HG02642 (cell line): ENCODE data around the gene ABCA13.
"Not testable (repeated sequence)": the region's sequence is repeated elsewhere in the genome, so short reads cannot be mapped to it uniquely, and the experiment has no call there.

ENCODE experiments used
- ATAC-seq: cut with Tn5 transposase; IDR thresholded peaks from one replicate; pipeline ENCODE4 v1.9.1; 2021; ENCODE audit warnings: mild to moderate bottlenecking; ENCODE audit not compliant: unreplicated experiment, poor library complexity

Gene ABCA13, protein sequence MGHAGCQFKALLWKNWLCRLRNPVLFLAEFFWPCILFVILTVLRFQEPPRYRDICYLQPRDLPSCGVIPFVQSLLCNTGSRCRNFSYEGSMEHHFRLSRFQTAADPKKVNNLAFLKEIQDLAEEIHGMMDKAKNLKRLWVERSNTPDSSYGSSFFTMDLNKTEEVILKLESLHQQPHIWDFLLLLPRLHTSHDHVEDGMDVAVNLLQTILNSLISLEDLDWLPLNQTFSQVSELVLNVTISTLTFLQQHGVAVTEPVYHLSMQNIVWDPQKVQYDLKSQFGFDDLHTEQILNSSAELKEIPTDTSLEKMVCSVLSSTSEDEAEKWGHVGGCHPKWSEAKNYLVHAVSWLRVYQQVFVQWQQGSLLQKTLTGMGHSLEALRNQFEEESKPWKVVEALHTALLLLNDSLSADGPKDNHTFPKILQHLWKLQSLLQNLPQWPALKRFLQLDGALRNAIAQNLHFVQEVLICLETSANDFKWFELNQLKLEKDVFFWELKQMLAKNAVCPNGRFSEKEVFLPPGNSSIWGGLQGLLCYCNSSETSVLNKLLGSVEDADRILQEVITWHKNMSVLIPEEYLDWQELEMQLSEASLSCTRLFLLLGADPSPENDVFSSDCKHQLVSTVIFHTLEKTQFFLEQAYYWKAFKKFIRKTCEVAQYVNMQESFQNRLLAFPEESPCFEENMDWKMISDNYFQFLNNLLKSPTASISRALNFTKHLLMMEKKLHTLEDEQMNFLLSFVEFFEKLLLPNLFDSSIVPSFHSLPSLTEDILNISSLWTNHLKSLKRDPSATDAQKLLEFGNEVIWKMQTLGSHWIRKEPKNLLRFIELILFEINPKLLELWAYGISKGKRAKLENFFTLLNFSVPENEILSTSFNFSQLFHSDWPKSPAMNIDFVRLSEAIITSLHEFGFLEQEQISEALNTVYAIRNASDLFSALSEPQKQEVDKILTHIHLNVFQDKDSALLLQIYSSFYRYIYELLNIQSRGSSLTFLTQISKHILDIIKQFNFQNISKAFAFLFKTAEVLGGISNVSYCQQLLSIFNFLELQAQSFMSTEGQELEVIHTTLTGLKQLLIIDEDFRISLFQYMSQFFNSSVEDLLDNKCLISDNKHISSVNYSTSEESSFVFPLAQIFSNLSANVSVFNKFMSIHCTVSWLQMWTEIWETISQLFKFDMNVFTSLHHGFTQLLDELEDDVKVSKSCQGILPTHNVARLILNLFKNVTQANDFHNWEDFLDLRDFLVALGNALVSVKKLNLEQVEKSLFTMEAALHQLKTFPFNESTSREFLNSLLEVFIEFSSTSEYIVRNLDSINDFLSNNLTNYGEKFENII (N-terminal part only)

DNA sequence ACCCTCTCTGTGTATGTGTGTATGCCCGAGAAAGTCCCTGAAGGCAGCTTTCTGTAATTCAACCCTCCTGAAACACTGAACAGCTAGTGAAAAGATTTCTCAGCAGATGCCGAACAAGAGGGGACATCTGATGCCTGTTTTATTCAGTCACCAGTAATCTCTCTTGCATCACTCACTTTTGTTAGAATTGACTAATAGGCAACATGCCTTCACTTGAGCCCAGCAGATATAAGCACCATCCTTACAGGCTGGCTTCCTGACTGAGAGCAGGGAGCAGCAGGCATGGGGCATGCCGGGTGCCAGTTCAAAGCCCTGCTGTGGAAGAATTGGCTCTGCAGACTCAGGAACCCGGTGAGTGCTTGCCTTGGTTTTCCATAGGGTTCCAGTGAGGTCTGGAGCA is at the start of gene ABCA13:
Gene ABCA13 (plus strand): TSS at position 257 of the 400 bp plus-strand sequence. CDS start 26 bp downstream, at position 283.
- ATAC-seq: no peak

DNA sequence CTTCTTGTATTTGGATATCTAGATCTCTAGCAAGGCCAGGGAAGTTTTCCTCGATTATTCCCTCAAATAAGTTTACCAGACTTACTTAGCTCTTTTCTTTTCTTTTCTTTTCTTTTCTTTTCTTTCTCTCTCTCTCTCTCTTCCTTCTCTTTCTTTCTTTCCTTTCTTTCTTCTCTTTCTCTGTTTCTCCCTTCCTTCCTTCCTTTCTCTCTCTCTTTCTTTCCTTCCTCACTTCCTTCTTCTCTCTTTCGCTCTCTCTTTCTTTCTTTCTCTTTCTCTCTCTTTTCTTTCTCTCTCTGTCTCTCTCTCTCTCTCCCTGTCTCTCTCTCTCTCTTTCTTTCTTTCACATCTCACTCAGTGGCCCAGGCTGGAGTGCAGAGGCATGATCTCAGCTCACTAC is 45.2 kb upstream of the ABCA13 start:
- ATAC-seq: no peak

DNA sequence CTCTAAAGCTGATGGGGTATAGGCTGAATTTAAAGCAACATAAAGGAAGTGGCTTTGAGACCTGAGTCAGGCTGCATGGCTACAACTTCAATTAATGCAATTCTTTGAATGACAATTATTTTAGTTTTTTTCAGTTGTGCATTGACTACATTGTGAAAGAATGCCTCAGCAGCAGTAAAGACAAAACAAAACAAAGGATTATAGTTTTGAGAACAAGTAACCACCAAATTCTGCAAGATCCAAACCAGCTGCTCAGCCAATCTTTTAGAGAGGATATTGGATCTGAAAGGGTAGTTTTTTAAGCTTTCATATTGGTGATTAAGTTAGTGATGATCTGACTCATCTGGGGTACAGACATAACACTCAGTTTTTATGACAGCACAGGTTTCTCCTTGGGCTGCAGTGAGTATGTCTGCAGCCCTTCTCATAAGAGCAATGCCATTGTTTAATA is 40.6 kb upstream of the ABCA13 start:
- ATAC-seq: peak; percentile 73

DNA sequence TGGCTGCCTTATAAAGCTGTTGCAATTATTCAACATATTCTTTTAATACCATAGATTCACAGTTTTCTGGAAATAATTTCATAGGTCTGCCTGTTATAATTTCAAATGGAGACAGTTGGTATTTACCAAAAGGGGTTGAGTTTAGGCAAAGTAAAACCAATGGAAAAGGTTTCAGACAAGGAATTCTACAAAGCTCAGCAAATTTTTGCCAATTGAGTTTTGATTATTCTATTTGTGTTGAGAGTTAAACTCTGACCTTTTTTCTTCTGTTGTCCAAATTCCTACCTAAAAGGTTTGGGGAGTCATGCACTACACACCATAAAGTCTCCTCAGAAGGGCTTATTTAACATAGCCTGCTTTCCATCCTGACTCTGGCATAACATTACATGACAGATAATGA is 38.5 kb upstream of the ABCA13 start:
- ATAC-seq: no peak

DNA sequence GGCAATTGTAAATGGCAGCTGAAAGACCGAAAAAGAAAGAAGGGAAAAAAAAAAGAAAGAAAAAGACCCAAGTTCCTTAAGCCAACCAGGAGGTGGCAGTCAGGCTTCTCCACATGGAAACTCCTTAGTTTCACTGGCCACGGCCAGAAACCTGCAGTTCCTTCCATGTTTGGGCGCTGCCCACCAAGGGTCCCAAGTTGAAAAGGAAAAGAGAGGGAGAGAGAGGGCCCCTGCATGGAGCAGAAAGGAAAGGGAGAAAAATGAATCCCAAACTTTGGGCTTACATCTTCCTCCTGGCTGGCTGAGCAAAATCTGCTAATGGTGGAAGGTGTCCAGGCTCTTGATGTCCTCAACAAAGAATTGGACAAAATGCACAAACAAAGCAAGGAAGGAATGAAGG is 31.8 kb upstream of the ABCA13 start:
- ATAC-seq: no peak

DNA sequence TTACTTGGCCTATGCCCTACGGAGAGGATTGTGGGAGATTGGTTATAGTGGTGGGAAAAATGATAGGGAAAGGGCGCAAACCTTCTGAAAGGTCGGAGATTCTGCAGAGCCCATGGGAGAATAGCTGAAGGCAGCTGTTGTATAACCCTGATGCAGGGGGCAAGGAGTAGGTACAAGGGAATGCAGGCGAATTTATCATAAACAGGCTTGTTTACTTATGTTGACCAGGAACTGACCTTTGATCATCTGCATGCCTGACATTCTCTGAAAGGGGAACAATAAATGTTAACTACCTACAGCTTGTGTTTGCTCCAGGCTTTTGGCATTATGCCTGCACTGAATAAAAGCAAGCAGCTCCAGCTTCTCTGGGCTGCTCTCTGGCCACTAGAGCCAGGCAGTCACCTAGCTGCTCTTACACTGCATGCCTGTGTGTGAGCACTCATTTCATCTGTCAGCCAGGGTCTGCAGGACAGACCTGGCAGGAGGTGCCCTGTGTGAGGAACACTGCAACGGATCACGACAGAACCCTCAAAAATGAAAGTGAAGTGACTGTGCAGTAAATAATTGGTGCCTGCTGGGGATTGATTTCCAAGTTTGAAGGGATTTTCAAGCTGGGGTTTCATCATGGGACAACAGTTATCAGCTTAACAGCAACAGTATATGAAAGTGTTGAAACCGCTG is 31.1 kb upstream of the ABCA13 start:
- ATAC-seq: no peak

DNA sequence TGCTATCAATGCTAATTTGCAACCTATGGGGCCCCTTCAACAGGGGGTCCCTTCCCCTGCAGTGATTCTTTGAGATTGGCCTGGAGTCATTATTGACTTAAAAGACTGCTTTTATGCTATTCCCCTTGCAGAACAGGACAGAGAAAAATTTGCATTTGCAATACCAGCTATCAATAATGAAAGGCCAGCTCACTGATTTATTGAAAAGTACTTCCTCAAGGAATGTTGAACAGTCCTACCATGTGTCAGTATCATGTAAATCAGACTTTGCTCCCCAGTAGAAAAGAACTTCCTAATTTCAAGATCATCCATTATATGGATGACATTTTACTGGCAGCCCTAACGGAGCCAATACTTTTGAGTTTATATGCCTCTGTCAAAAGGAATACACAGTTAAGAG is 29.7 kb upstream of the ABCA13 start:
- ATAC-seq: no peak

DNA sequence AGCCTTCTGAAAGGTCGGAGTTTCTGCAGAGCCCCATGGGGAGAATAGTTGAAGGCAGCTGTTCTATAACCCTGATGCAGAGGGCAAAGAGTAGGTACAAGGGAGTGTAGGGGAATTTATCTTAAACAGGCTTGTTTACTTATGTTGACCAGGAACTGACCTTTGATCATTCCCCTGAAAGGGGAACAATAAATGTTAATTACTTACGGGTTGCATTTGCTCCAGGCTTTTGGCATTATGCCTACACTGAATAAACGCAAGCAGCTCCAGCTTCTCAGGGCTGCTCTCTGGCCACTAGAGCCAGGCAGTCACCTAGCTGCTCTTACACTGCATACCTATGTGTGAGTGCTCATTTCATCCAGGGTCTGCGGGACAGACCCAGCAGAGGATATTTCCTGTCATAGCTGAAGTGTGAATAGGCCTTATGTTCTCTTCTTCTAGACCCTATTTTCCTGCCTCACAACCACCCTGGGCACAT is 26.9 kb upstream of the ABCA13 start:
- no peak for ATAC-seq

DNA sequence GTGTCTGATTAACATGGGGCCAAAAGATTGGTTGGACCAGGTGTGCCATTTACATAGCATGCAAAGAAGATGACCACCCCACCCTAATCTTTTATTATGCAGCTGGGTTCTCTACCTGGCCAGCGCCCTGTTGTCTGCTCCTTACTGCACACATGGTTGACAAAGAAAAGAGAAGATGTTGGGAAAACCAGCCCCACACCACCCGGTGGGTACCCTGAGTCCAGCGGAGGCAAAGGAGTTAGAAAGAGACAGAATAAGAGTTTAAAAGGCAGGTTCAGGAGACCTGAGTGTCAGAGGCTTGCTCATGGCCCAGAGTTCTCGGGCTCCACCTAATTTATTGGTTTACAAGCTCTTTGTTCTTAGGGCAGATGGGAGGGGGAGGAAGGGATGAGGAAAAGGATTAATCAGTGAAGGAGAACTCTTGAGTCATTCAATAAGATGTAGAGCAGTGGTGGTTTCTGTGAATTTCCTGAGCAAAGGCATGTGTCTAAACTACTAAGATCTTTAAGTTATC is 24.1 kb upstream of the ABCA13 start:
- ATAC-seq: no peak

DNA sequence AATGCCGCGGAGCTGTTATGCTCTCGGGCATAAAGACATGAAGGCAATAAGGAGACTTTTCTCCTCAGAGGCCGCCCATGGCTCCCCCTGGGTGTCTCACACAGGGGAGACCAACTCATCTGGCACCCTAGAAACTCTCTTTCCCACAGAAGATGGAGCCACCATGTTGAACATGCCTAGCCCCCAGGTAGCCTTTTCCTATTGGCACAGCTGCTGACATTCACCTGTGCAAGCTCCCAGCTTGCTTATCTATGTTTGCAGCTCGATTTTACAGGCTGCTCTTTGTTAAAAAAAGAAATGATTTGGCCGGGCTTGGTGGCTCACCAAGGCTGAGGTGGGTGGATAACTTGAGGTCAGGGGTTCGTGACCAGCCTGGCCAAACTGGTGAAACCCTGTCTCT is 23.6 kb upstream of the ABCA13 start:
- ATAC-seq: not testable (repeated sequence)

DNA sequence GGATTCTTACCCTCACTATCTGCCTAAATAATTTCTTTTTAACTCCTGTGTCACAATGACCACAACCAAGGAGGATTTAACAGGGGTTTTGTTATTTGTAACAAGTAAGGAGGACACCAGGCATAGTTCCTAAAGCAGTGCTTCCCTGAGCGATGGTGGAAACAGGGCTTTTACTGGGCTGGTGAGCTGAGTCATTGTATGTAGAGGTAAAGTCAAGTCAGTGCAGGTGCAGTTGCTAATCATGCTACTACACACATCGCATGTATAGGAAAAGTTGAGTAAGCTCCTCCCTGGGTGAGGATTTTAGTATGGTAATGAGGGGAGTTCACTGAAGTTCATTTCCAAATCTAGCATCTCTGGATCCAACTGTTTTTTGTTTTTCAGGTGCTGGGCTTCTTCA is 22.9 kb upstream of the ABCA13 start:
- ATAC-seq: no peak

DNA sequence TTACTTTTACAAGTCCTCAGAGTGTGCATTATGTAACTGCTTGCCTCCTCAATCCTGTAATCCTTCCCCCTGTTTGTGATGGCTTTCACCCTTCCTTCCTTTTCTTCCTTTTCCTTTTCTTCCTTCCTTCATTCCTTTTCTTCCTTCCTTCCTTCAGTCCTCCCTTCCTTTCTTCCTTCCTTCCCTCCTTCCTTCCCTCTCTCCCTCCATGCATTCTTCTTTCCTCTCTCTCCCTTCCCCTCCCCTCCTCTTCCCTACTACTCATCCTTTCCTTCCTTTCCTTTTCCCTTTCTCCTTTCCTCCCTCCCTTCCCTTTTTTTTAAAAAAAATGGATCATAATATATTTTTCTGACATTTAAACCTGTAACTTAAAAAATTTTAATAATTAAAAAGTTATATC is 22.2 kb upstream of the ABCA13 start:
- no peak for ATAC-seq

DNA sequence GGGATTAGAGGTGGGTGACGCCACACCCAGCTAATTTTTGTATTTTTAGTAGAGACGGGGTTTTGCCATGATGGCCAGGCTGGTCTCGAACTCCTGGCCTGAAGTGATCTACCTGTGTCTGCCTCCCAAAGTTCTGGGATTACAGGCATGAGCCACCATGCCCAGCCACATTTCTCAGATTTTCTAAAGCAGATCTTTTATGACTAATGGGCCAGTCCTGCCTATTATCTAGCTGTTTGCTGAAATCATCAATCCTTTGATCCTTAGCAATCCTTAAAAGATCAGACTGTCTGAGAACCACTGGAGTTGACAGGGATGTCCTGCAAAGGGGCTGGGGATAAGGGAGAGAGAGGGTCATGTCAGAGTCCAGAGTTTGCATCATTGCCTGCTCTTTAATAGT is 21.2 kb upstream of the ABCA13 start:
- ATAC-seq: no peak

DNA sequence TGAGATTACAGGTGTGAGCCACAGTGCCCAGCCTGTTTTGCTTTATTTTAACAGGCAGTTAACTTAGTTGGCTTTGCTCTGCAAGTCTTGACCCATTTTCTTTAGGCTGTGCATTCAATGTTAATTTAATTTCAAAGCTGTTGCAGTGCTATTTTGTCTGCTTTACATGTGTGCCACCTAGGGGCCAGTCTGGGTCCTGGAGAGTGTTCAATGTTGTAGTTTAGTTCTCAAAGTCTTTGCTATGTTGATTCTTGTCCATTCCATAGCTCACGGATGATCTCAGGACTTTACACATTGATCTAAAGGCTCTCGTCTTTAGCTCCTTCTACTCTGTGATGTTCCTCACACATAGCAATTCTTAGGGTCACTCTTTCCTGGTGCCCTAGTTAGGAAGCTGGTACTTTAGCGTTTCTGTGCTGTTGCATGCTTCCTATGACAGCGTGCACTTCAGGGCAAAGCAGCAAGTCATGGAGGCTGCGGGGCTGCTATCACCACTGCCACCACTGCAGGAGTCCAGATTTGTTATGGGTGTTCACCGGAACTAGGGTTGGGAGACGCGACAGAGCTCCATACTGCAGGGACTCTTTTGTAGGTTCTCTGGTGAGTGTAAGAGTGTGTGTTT is 16.4 kb upstream of the ABCA13 start:
- peak; percentile 55 for ATAC-seq

DNA sequence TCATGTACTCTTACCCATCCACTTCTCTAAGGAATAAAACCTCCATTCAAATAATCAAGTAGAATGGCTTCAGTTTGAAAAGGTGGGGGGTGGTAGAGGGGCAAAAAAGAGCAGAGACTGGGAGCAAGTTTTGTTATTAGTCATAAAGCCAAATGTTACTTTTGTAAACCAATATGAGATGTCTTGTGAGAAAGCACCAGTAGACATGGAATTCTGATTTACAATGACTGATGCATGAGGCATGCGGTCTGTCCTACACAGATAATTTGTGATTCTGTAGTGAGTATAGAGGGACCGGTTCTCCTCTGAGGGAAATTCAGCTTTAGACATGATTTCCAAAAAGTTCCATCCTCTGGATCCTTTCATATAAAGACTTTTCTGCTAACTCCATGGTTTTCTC is 12.9 kb upstream of the ABCA13 start:
- ATAC-seq: no peak

DNA sequence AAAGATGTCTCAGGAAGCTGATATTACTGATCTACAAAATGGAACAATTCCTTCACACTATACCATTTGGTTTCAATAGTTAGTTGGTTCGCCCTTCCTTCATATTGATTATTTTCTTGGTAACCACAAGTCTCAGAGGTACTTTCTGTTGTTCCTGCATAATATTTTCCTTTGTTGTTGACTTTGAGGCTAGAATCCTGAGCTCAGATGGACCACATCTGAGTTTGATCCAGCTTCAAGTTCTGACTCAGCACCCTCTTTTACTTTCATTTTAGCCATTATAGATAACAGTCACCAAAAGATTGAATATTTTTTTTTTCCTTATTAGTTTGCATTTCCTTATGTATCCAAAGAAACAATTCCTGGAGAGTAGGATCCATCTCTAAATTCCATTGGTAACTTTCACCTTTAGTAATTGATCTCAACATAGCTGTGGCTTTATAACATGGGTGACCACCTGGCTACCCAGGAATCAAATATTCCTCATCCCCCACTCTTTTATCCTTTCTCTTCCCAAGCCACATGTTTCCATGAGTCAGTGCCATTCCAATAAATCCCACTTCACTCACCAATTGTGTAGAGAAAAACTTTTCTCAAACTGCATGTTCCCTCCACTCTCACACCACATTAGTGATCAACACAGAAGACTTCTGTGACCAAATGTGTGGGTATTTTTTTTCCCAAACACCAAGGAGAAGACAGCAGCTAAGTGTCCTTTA is 9.7 kb upstream of the ABCA13 start:
- ATAC-seq: no peak

DNA sequence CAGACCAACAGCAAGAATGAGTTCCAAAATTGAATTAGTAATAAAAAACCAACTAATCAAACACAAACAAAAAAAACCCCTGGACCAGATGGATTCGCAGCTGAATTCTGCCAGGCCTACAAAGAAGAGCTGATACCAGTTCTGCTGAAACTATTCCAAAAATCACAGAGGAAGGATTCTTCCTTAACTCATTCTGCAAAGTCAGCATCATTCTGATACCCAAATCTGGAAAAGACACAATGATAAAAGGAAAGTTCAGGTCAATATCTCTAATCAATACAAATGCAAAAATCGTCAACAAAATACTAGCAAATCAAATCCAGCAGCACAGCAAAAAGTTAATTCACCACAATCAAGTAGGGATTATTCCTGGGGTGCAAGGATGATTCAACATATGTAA is 6.1 kb upstream of the ABCA13 start:
- no peak for ATAC-seq

DNA sequence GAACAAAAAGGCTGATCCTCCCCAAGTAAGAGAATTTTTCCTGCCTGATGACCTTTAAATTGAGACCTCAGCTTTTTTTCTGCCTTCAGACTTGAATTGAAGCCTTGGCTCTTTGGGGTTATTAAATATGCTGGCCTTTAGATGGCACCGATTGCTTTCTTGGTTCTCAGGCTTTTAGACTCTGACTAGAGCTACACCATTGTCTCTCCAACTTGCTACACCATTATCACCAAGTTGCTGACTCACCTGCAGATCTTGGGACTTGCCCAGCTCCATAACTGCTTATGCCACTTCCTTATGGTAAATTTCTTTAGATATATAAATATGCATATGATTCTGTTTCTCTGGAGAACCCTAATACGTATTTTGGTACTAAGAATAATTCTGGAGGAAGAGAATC is 3.1 kb upstream of the ABCA13 start:
- no peak for ATAC-seq

DNA sequence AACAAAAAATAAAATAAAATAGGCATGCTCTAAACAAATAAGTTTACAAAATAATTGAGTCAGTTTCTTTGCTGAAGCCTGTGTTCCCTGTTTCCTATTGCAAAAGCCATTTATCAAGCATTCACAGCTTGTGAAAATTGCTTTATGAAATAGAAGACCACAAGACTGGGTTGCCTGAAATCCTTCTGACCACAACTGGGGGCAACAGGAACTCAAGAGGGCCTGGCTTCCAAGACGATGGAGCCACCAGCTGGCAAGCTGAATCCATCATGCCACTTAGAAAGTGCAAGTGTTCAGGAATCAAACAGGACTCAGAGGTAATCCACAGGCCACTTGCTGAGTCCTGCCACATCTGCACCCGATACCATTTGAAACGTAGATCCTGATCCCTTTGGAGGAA is 752 bp upstream of the ABCA13 start:
- no peak for ATAC-seq
